ENCODE measurements around the gene DOCK4. TPM values are rescaled to one million over a fixed set of nuclear protein-coding genes. Genes with fewer than 3 reads are reported as not detected.
A peak's percentile ranks its signal among the peaks of the same experiment; 100 is the strongest.

Gene DOCK4
- total RNA-seq, 1 experiment from 2014 or later: 0.30 TPM

DNA sequence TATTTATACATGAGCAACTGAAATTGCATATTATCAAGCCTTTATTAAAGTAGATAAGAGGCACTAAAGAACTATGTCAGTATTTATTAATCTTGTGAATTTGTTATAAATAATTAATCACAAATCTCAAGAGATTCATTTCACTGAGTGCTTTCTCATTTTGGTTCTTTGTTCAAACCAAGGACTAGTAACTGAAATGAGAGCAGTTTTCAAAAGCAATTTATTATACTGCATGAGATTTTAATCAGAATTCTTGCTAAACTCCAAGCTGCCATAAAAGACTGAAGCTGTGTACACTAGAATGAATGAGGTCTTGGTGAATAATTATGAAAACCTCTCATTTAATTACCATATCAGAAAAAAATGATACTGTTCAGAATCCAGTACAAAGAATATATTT lies 419.1 kb downstream of the DOCK4 start:
- no peak for DNase-seq
- H3K9me3 ChIP-seq: no peaks in the 10 kb centered on the region

DNA sequence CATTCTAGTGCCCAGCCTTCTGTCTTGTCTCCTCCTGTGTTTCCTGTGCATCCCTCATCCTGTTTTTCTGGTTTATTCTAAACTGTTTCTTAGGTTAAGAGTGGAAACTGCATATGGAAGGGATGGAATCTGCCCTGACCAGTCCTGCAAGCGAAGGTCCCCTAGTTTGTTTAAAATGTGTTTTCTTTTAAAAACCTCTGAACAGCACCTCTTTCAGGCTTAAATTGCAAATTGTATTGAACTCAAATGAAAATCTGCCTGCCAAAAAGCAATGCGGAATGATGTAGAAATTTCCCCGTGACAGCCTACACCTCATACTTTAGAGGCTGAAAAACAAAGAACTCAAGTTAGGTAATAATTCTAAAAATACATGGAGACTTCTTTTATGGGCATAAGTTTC lies 421.1 kb downstream of the DOCK4 start:
- Histone ChIP-seq H3K4me3 (no peak overlapping the region), H3K9me3 (no peaks in the 10 kb centered on the region), H3K27me3 (no peaks in the 10 kb centered on the region), H3K36me3 (no peaks in the 10 kb centered on the region)
- no peak for DNase-seq

More for the DNA sequence above, 419.1 kb downstream of the DOCK4 start:
- H3K27me3 ChIP-seq: no peaks in the 10 kb centered on the region
- H3K36me3 ChIP-seq: no peaks in the 10 kb centered on the region
- no peak overlapping the region for H3K4me3 ChIP-seq

DNA sequence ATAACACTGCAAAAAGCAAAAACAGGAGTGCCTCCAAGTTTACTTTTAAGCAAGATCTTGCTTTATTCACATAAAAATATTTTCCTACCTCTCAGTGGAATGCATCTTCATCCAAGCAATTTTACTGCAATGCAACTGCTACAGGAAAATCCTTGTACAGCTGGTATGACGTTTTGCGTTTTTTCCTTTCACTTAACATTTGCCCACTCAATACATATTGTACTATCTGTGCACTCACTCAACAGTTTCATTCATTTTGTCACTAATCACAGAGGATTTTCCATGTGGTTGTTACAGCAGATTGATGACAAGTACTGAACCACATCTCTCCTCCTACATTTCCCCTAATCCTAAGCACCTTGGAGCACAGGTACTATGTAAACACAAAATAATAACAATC lies 421.9 kb downstream of the DOCK4 start:
- Histone ChIP-seq H3K27me3 (no peaks in the 10 kb centered on the region), H3K4me3 (no peak overlapping the region), H3K9me3 (no peaks in the 10 kb centered on the region), H3K36me3 (no peaks in the 10 kb centered on the region)
- no peak for DNase-seq

DNA sequence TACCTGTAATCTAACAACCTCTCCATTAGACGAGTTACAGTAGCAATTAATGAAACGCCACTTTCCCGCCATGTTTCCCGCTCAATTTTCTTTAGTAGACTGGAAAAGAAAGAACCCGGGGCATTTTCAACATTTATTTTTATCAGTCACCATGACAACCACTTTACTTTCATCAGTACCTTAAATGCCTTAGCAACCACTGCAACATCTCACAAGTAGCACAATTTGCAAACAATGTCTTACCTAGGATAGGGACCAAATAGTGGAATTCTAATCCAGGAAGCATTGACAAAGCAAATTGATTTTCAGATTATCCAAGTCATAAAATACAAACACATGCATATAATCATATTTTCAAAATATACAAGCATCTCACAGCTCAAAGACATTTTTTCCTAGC lies 422.3 kb downstream of the DOCK4 start:
- H3K36me3 ChIP-seq: no peaks in the 10 kb centered on the region
- no peaks in the 10 kb centered on the region for H3K9me3 ChIP-seq
- DNase-seq: no peak
- H3K27me3 ChIP-seq: no peaks in the 10 kb centered on the region
- no peak overlapping the region for H3K4me3 ChIP-seq

DNA sequence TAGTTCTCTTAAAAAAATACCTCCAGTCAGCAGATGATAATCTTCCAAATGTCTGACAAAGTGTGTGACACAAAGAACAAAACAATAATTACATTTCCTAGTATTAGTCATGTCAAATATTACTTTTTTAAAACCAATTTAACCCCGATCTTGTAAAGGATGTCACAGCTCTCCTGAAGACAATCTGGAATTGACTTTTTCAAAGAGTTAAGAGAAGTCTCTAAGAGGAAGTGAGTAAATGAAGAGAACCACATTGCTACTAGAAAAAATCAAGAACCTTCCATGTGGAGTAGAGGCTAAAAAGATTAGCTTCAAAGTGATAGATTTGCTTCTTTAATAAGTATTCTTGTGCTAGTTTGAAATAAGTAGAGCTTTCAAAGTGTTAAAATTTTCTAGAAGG lies 425.7 kb downstream of the DOCK4 start:
- Histone ChIP-seq H3K9me3 (no peaks in the 10 kb centered on the region), H3K27me3 (no peaks in the 10 kb centered on the region), H3K36me3 (no peaks in the 10 kb centered on the region), H3K4me3 (no peak overlapping the region)
- DNase-seq: no peak

DNA sequence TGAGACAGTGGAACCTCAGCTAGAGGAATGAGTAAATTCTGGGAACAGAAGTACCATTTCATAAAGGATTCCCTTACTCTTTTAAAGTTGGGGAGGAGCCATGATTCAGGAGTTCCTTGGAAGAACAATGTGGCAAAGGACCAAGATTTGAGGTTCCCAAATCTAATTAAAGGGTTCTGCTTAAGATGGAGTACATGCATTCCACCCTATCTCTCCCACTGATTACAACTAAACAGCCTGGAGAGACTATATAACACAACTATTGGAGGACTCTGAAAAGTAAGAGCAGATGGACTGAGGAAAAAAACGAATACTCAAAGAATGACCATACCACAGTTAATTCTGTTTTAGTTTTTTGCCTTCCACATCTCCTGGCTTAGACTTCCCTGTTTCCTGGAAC lies 431.0 kb downstream of the DOCK4 start:
- DNase-seq: no peak
- no peaks in the 10 kb centered on the region for H3K9me3 ChIP-seq
- no peak overlapping the region for H3K4me3 ChIP-seq
- no peaks in the 10 kb centered on the region for H3K36me3 ChIP-seq
- no peaks in the 10 kb centered on the region for H3K27me3 ChIP-seq

DNA sequence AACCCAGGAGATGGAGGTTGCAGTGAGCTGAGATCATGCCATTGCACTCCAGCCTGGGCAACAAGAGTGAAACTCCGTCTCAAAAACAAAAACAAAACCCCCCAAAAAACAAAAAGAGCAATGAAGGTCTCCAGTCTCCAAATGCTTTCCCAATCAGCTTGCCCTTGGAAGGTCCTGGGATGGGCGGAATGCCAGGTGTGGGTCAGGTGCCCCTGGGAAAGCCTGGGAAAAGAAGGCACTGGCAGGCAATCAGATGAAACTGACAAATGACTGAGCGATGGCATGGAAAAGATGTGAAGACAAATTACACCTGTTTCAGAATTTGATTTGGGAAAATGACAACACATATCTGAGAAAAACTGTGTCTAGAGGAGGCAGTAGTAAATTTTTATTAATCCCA lies 433.5 kb downstream of the DOCK4 start:
- H3K9me3 ChIP-seq: no peaks in the 10 kb centered on the region
- H3K27me3 ChIP-seq: no peaks in the 10 kb centered on the region
- H3K36me3 ChIP-seq: no peaks in the 10 kb centered on the region
- H3K4me3 ChIP-seq: no peak overlapping the region
- no peak for DNase-seq

DNA sequence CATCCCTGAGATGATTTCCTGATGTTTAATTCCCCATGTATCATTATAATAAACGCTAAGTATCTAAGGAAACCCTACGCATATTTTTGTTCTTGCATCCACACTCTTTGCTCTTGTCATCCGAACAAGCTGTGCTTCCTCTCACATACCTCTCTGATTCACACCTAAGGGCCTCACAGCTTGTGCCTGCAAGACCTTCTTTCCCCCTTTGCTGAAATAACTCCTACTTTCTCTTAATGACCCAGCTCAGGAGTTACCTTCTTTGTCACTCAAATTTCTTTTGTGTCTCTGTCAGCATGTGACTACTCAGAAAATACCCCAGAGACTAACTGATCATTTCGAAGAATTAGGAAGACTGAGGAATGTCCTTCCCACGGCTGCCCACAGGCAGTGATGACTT lies 434.6 kb downstream of the DOCK4 start:
- Histone ChIP-seq H3K27me3 (no peaks in the 10 kb centered on the region), H3K36me3 (no peaks in the 10 kb centered on the region), H3K4me3 (no peak overlapping the region), H3K9me3 (no peaks in the 10 kb centered on the region)
- no peak for DNase-seq

DNA sequence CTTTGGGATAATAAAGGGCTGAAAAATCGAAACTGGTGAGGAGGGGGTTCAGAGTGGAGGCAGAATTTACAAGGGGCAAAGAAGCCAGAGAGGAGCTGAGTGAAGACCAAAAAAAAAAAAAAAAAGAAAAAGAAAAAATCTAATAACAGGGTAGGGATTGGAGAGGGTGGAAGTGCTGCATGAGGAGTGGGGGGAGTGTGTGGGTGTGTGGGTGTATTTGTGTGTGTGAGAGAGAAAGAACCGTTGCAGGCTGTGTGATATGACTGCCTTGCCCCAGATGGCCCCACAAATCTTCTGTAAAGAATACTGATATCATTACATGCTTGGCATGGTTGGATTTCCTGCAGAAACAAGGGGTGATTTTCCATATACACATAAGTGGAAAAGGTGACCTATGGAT lies 436.1 kb downstream of the DOCK4 start:
- no peaks in the 10 kb centered on the region for H3K36me3 ChIP-seq
- no peak overlapping the region for H3K4me3 ChIP-seq
- no peak for DNase-seq
- H3K27me3 ChIP-seq: no peaks in the 10 kb centered on the region
- no peaks in the 10 kb centered on the region for H3K9me3 ChIP-seq

DNA sequence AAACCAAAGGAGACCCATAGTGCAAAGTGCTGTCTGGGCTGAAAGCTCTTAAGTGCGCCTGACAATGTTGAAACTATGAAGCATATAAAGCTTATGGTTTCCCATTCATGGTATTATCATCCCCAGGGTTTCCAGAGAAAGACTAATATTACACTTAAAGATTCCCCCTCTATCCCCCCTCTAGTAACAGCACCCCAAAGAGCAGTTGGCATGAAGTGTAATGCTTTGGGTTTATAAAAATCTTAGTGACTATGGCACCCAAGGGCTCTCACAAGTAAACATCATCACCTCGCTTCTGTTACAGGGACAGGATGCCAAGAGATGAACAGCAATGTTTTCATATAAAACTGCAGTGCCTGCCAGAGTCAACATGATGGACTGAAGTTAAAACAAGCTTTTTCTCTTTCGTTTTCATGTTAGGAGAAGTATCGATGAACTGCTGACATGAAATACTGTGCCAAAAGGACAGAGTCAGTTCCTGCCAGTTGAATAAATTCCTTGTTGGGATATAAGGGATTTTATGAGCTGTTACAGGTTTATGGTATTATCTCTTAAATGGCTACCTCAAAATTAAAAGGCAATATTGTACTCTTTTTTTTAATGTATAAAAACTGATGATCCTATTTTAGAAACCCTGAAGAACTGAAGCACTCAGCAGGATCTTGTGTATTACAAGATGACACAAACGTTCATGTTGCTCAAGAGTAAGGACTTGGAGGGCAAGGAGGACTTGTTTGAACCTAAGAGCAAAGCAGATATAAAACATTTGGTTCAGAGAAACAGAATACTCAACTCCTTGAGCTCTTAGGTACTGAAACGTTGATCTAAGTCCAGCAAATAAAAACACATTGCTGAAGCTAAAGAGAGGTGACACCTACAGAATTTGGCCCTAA lies 440.2 kb downstream of the DOCK4 start:
- Histone ChIP-seq H3K27me3 (no peaks in the 10 kb centered on the region), H3K4me3 (no peak overlapping the region), H3K36me3 (no peaks in the 10 kb centered on the region), H3K9me3 (no peaks in the 10 kb centered on the region)
- peak; percentile 10 for DNase-seq

DNA sequence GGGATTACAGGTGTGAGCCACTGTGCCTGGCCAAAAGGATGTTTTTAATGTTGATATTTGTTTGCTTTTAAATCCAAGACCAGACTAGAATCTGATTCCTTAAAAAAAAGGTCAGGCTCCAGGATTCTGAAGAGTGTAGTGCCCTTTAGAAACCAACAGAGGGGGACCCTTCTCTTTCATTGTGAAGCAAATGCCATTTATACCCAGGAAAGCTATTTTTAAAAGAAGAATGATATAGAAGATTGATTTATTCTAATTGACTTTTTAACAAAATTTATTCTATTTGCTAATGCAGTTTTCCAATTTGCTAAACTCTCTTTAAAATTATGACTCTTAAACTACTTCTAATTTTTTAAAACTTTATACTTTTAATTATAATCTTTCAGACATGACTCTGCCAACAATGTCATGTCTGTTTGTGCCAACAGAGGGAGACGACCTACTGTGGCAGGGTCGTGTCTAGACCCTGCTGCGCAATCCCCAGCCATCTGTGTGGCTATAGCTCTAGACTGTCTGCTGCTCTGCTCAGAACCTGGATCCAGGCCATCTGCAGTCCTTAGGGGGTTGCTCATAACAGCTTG lies 442.9 kb downstream of the DOCK4 start:
- DNase-seq: peak; percentile 14
- no peaks in the 10 kb centered on the region for H3K9me3 ChIP-seq
- no peaks in the 10 kb centered on the region for H3K27me3 ChIP-seq
- no peak overlapping the region for H3K4me3 ChIP-seq
- H3K36me3 ChIP-seq: no peaks in the 10 kb centered on the region

DNA sequence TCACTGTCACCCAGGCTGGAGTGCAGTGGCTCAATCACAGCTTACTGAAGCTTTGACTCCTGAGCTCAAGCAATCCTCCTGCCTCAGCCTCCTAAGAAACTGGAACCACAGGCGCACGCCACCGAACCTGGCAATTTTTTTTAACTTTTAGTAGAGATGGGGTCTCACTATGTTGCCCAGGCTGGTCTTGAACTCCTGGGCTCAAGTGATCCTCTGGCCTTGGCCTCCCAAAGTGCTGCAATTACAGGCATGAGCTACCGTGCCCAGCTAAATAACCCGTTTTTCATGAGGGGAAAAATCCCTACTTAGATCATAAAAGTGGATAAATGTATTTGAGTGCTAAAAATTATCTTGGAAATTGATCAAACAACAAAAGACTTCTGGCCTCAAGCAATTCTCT lies 443.4 kb downstream of the DOCK4 start:
- Histone ChIP-seq H3K36me3 (no peaks in the 10 kb centered on the region), H3K27me3 (no peaks in the 10 kb centered on the region), H3K9me3 (no peaks in the 10 kb centered on the region), H3K4me3 (no peak overlapping the region)
- no peak for DNase-seq

DNA sequence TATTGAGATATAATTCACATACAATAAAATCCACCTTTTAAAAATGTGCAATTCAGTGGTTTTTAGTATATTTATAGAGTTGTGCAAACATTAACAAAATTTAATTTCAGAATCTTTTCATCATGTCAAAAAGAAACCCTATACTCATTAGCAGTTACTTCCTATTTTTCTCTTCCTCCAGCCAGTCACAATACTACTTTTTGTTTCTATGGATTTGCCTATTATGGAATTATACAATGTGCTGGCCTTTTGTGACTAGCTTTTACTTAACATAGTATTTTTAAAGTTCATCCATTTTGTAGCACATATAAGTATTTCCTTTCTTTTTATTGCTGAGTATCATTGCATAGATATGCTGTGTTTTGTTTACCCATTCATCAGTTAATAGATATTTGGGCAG lies 444.0 kb downstream of the DOCK4 start:
- no peaks in the 10 kb centered on the region for H3K36me3 ChIP-seq
- no peak overlapping the region for H3K4me3 ChIP-seq

DNA sequence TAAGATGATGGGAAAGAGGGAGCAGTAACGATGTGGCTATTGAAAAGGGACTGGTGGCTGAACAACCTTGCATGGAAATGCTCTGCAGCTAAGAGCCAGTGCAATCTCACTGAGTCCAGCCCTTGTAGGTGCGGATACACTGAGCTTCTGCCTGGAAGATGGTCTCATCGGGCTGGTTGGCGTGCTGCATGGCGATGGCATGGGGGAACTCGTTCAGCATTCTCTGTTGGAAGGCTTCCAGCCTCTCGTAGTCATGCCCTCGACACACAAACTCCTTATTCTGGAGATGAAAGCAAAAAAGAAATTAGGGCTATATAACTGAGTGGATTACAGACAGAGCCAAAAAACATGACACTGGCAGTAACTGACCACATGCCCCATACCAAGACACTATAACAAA lies 446.2 kb downstream of the DOCK4 start:
- H3K9me3 ChIP-seq: no peaks in the 10 kb centered on the region
- H3K27me3 ChIP-seq: no peaks in the 10 kb centered on the region
- no peak overlapping the region for H3K4me3 ChIP-seq
- no peak for DNase-seq
- H3K36me3 ChIP-seq: no peaks in the 10 kb centered on the region

More for the DNA sequence above, 444.0 kb downstream of the DOCK4 start:
- no peaks in the 10 kb centered on the region for H3K9me3 ChIP-seq
- no peak for DNase-seq
- no peaks in the 10 kb centered on the region for H3K27me3 ChIP-seq

DNA sequence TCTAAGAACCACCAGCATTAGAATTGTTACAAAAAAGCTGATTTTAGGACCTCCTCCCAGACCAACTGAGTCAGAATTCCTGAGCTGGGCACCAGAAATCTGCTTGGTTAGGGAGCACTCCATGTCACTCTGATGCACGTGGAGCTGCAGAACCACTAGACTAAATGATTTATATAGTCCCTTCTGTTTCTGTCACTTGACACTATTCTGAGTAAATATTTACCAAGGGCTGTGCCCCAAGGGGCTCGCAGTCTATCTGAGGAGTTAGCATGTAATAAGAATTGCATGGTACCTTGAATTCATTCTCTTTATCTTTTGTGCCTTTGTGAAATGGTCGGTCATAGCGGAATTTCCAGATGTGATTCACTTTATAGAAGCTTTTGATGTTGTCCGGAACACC lies 447.9 kb downstream of the DOCK4 start:
- DNase-seq: no peak
- H3K36me3 ChIP-seq: no peaks in the 10 kb centered on the region
- H3K9me3 ChIP-seq: no peaks in the 10 kb centered on the region
- H3K27me3 ChIP-seq: no peaks in the 10 kb centered on the region
- no peak overlapping the region for H3K4me3 ChIP-seq

DNA sequence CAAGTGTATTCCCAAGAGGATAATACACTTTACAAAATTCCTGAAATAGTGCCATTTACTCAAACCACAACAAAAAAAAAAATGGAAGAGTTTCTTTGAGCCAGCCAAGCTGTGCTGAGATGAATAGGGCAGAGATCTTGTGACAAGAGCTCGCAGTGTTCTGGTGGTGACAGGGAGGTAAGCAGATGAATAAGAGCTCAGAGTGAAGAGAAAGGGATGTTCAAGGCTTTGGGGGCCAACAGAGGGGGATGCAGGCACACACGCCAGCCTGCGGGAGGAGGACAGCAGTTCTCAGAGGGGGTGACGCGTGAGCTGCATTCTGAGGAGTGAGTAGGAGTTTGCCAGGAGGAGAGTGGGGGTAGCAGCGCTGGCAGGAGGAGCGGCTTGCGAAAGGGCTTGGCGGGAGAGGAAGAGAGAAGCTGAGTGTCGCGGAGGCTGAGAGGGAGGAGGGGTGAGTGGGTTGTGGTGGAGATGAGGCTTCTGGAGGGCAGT lies 449.5 kb downstream of the DOCK4 start:
- H3K9me3 ChIP-seq: no peaks in the 10 kb centered on the region
- H3K4me3 ChIP-seq: peak overlapping the region; percentile 30
- peak; percentile 80 for DNase-seq
- no peaks in the 10 kb centered on the region for H3K36me3 ChIP-seq
- no peaks in the 10 kb centered on the region for H3K27me3 ChIP-seq

DNA sequence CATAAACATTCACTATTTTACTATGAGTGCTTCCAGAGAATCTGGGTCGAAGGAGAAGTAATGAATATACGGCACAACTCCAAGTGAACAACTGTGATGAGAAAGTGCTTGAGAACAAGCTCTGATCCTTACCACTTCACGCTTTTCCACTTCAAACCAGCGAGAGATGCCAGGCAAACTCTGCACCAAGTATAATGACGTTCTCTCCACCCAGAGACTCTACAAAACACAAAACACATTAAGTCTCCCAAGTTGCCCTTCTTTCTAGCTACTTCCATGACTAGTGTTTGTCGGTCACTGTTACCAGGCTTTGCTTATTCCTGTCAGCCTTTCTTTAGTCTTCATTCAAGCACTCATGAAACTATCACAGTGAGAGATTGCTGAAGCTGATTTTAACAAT lies 450.8 kb downstream of the DOCK4 start:
- no peaks in the 10 kb centered on the region for H3K27me3 ChIP-seq
- no peak overlapping the region for H3K4me3 ChIP-seq
- H3K9me3 ChIP-seq: no peaks in the 10 kb centered on the region
- DNase-seq: no peak
- H3K36me3 ChIP-seq: no peaks in the 10 kb centered on the region

DNA sequence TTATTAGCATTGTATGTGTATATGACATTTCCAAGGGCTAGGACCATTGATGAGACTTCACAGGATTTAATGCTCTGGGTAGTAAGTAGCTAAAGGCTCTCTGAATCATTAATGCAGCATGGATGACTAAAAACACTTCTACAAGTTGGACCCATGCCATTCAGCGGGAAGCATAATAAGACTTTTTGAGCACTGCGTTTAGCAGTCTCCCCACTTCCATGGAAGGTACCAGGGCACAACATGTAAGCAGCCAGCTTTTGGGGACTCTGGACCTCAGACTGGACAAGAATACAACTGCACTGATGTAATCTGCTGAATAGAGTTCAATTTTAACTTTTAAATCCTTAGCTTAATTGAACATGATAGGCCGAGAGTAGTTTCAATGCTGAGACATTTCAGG lies 452.2 kb downstream of the DOCK4 start:
- no peaks in the 10 kb centered on the region for H3K36me3 ChIP-seq
- no peaks in the 10 kb centered on the region for H3K27me3 ChIP-seq
- no peak overlapping the region for H3K4me3 ChIP-seq
- H3K9me3 ChIP-seq: no peaks in the 10 kb centered on the region
- no peak for DNase-seq

Measured in MG63 (cell line).